K562 (cell line): Measurements from ENCODE around the gene GRHPR. TPM values are rescaled to one million over a fixed set of nuclear protein-coding genes. Genes with fewer than 3 reads are reported as not detected.
A peak's percentile ranks its signal among the peaks of the same experiment; 100 is the strongest.

ENCODE experiments used
- ARID1B ChIP-seq: fragments of 450-650 bp; IDR thresholded peaks from 2 replicates; pipeline ENCODE4 v1.6.1; 2016; ENCODE audit warnings: antibody characterized with exemption, mild to moderate bottlenecking, inconsistent platforms
- BRCA1 ChIP-seq, 2 experiments: fragments of 450-650 bp in 1 of 2; sonication (generic) in 1 of 2; formaldehyde crosslinking in 1 of 2; IDR thresholded peaks; 2 replicates each; pipeline versions ENCODE4 v1.5.0 to v1.6.1; 2017 to 2020; ENCODE audit warnings: mild to moderate bottlenecking in 1 of 2, missing genetic modification reagents in 1 of 2
- NR2C2 ChIP-seq, 2 experiments: fragments of 200-800 bp in 1 of 2; sonication (Bioruptor generic) in 1 of 2; sonication (generic) in 1 of 2; formaldehyde crosslinking in 1 of 2; IDR thresholded peaks; 2 replicates each; pipeline versions ENCODE4 v1.6.1 to v1.8.0; 2016 to 2022; ENCODE audit warnings: mild to moderate bottlenecking in 1 of 2, missing compliant biosample characterization in 1 of 2, missing genetic modification characterization in 1 of 2, missing genetic modification reagents in 1 of 2
- POLR2A ChIP-seq: fragments of 450-650 bp; conservative IDR thresholded peaks from 2 replicates; pipeline ENCODE4 v1.6.1; 2016
- SMAD4 ChIP-seq: fragments of 250-450 bp; sonication (Bioruptor Pico); conservative IDR thresholded peaks from 2 replicates; pipeline ENCODE4 v1.8.0; 2021; ENCODE audit warnings: inconsistent platforms, mild to moderate bottlenecking, moderate library complexity
- SUPT5H ChIP-seq: fragments of 450-650 bp; IDR thresholded peaks from 2 replicates; pipeline ENCODE4 v1.6.1; 2016
- TCF7L2 ChIP-seq: fragments of 150-350 bp; IDR thresholded peaks from 2 replicates; pipeline ENCODE4 v1.6.1; 2016; ENCODE audit warnings: low read depth, mild to moderate bottlenecking, low read length, moderate library complexity
- ZNF239 ChIP-seq: fragments of 250-450 bp; sonication (Bioruptor Pico); IDR thresholded peaks from 2 replicates; pipeline ENCODE4 v1.4.0; 2020; ENCODE audit warnings: mild to moderate bottlenecking
- ZNF311 ChIP-seq: fragments of 250-450 bp; sonication (Bioruptor Pico); IDR thresholded peaks from 2 replicates; pipeline ENCODE4 v1.4.0; 2020; ENCODE audit warnings: mild to moderate bottlenecking, moderate library complexity
- polyA plus RNA-seq, 8 experiments: library from polyadenylated mRNA; depleted of rRNA in 4 of 8; stranded (reverse) in 5 of 8; unstranded in 3 of 8; fragments of >200 nt; fragmentation: Nextera tagmentation in 2 of 8; fragmentation: Illumina TruSeq in 1 of 8; extraction: Ambion mirVana in 2 of 8; extraction: Trizol in 1 of 8; gene quantifications; 2 replicates each; pipeline versions ENCODE4 v1.2.1 to v1.2.3, GENCODE V29; 2011 to 2014; ENCODE audit warnings: inconsistent platforms in 1 of 8, missing spikeins in 1 of 8
- total RNA-seq, 7 experiments: library from RNA; depleted of rRNA in 6 of 7; stranded (reverse); fragments of >200 nt in 6 of 7; fragmentation: Illumina TruSeq in 2 of 7; extraction: Trizol in 2 of 7; gene quantifications; 2 replicates each; pipeline versions ENCODE4 v1.2.1 to v1.2.3, GENCODE V29; 2011 to 2021; ENCODE audit warnings: low replicate concordance in 1 of 7
- TF ChIP-seq, protein P1 (sequence below), 2 experiments: fragments of 450-650 bp in 1 of 2; sonication (generic) in 1 of 2; formaldehyde crosslinking in 1 of 2; IDR thresholded peaks in 1 of 2; conservative IDR thresholded peaks in 1 of 2; 2 replicates each; pipeline versions ENCODE4 v1.6.1 to v1.8.1; 2016 to 2023; ENCODE audit warnings: mild to moderate bottlenecking in 2 of 2, moderate library complexity in 2 of 2, inconsistent platforms in 1 of 2, missing genetic modification reagents in 1 of 2
- TF ChIP-seq, protein P2 (sequence below), 2 experiments: fragments of 450-650 bp; formaldehyde crosslinking in 1 of 2; IDR thresholded peaks; 2 replicates each; pipeline versions ENCODE4 v1.4.0 to v1.6.1; 2014 to 2020; ENCODE audit warnings: mild to moderate bottlenecking in 2 of 2, borderline replicate concordance in 1 of 2, low read depth in 1 of 2
- TF ChIP-seq, protein P3 (sequence below): sonication (generic); formaldehyde crosslinking; IDR thresholded peaks from 2 replicates; pipeline ENCODE4 v1.8.1; 2023; ENCODE audit warnings: mild to moderate bottlenecking, missing genetic modification reagents

Gene GRHPR
- total and polyA plus RNA-seq, 9 of the 15 experiments (the other 6 are each of a cell fraction or from before 2014, with no cell fraction given), result 38.9 to 144 (median 120) TPM

DNA sequence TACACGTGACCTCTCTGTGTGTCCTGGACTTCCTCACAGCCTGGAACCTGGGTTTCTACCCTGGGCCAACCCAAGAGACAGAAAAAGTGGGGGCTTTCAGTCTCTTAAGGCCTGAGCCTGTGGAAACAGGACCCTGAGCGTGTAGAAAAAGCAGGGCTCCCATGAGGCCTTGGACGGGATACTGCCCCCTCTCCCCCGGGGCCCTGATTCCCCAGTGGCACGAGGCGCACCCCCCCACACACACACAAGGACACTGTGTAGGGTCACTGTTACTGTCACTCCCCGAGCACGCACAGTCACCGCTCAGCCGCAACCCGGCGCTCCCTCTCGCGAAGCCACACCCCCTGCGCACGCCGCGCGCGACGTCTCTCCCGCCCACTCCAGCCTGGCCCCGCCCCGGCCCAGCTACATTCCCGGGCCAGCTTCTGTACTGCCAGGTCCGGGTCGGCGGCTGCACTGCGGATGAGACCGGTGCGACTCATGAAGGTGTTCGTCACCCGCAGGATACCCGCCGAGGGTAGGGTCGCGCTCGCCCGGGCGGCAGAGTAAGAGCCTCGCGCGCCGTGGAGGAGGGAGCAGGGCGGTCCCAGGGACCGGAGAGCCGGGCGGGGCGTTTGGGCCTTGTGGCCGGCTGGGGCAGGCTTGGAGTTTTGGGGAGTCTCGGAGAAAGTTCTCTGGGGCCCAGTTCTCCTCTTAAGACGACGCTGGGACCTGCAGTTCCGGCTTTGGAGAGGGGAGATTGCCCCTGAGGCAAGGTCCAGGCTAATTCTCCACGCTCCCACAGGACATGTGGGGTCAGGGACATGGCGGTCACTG lies at the start of gene GRHPR (continued):
- TF ChIP-seq ARID1B (peak; percentile 47), POLR2A (peak; percentile 94), NR2C2 (CRISPR knock-in tag; IDR thresholded peaks at IDR 0.05) (peak; percentile 55; the same call in 1 of the 2 replicates), NR2C2 (tag; IDR thresholded peaks at IDR 0.05) (peak; percentile 88), SUPT5H (peak; percentile 96), SMAD4 (CRISPR knock-in tag) (peak; percentile 26), BRCA1 (IDR thresholded peaks at IDR 0.05) (no peak), BRCA1 (CRISPR knock-in tag; IDR thresholded peaks at IDR 0.05) (no peak), TCF7L2 (0 out of 2 replicates have a peak, but pooled peaks have one; percentile 30), ZNF239 (CRISPR knock-in tag) (peak; percentile 4; the same call in 1 of the 2 replicates), ZNF311 (CRISPR knock-in tag) (no peak)
- TF ChIP-seq, protein P1, sequence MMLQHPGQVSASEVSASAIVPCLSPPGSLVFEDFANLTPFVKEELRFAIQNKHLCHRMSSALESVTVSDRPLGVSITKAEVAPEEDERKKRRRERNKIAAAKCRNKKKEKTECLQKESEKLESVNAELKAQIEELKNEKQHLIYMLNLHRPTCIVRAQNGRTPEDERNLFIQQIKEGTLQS (IDR thresholded peaks at IDR 0.05), result no peak
- TF ChIP-seq, protein P1 (CRISPR knock-in tag; conservative IDR thresholded peaks at IDR 0.05), result 0 out of 2 replicates have a peak, but pooled peaks have one; percentile 52
- TF ChIP-seq, protein P2, sequence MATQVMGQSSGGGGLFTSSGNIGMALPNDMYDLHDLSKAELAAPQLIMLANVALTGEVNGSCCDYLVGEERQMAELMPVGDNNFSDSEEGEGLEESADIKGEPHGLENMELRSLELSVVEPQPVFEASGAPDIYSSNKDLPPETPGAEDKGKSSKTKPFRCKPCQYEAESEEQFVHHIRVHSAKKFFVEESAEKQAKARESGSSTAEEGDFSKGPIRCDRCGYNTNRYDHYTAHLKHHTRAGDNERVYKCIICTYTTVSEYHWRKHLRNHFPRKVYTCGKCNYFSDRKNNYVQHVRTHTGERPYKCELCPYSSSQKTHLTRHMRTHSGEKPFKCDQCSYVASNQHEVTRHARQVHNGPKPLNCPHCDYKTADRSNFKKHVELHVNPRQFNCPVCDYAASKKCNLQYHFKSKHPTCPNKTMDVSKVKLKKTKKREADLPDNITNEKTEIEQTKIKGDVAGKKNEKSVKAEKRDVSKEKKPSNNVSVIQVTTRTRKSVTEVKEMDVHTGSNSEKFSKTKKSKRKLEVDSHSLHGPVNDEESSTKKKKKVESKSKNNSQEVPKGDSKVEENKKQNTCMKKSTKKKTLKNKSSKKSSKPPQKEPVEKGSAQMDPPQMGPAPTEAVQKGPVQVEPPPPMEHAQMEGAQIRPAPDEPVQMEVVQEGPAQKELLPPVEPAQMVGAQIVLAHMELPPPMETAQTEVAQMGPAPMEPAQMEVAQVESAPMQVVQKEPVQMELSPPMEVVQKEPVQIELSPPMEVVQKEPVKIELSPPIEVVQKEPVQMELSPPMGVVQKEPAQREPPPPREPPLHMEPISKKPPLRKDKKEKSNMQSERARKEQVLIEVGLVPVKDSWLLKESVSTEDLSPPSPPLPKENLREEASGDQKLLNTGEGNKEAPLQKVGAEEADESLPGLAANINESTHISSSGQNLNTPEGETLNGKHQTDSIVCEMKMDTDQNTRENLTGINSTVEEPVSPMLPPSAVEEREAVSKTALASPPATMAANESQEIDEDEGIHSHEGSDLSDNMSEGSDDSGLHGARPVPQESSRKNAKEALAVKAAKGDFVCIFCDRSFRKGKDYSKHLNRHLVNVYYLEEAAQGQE (IDR thresholded peaks at IDR 0.05; ENCODE audit: borderline replicate concordance), result no peak
- TF ChIP-seq, protein P2 (CRISPR knock-in tag; IDR thresholded peaks at IDR 0.05; ENCODE audit: low read depth), result 0 out of 2 replicates have a peak, but pooled peaks have one; percentile 27
- TF ChIP-seq, protein P3, sequence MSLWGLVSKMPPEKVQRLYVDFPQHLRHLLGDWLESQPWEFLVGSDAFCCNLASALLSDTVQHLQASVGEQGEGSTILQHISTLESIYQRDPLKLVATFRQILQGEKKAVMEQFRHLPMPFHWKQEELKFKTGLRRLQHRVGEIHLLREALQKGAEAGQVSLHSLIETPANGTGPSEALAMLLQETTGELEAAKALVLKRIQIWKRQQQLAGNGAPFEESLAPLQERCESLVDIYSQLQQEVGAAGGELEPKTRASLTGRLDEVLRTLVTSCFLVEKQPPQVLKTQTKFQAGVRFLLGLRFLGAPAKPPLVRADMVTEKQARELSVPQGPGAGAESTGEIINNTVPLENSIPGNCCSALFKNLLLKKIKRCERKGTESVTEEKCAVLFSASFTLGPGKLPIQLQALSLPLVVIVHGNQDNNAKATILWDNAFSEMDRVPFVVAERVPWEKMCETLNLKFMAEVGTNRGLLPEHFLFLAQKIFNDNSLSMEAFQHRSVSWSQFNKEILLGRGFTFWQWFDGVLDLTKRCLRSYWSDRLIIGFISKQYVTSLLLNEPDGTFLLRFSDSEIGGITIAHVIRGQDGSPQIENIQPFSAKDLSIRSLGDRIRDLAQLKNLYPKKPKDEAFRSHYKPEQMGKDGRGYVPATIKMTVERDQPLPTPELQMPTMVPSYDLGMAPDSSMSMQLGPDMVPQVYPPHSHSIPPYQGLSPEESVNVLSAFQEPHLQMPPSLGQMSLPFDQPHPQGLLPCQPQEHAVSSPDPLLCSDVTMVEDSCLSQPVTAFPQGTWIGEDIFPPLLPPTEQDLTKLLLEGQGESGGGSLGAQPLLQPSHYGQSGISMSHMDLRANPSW (CRISPR knock-in tag), result peak; percentile 79; the same call in 1 of the 2 replicates
